ENCODE results near the gene KAT5.
"Not testable (repeated sequence)": the region's sequence is repeated elsewhere in the genome, so short reads cannot be mapped to it uniquely, and the experiment has no call there.

KAT5 gene

DNA sequence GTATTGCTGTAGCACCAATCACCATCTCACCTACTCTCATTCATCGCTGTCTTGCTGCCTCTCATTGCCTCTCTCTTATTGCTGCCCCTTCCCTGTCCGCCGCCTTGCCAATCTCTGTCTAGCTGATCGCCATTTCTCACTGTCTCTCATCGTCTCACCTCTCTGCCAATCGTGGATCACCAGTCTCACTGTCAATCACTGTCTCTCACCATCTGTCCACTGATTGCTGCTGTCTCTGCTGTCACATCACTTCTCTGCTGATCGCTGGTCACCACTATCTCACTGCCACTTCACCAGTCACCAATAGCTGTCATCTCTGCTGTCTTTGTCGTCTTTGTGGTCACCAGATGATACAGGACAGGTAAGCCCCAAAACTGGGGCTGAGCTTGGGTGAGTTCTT lies 29.1 kb downstream of the KAT5 start:
- Histone ChIP-seq H3K9me3 (ENCODE audit: control insufficient read depth in 2 of 2, low read length in 2 of 2) (no peaks in the 10 kb centered on the region), H3K27me3 (ENCODE audit: control insufficient read depth in 2 of 2, insufficient read depth in 2 of 2, low read length in 2 of 2) (no peaks in the 10 kb centered on the region), H3K4me1 (ENCODE audit: control insufficient read depth in 2 of 2, insufficient read depth in 2 of 2, low read length in 2 of 2) (peaks cover 0 to 11% of the 10 kb centered on the region in 2 donors), H3K36me3 (ENCODE audit: control insufficient read depth in 2 of 2, insufficient read depth in 2 of 2, low read length in 2 of 2) (no peaks in the 10 kb centered on the region), H3K27ac (ENCODE audit: low read depth in 2 of 2, low read length in 2 of 2) (no peak overlapping the region), H3K4me3 (ENCODE audit: low read length in 2 of 2) (no peak overlapping the region), H3K9ac (ENCODE audit: low read depth in 1 of 2, low read length in 2 of 2) (no peak overlapping the region)

- no peak overlapping the region for H3K9ac ChIP-seq (ENCODE audit: low read depth in 1 of 2, low read length in 2 of 2)
- H3K27ac ChIP-seq (ENCODE audit: low read depth in 2 of 2, low read length in 2 of 2): no peak overlapping the region
- no peak overlapping the region for H3K4me3 ChIP-seq (ENCODE audit: low read length in 2 of 2)
- peaks cover 0 to 11% of the 10 kb centered on the region in 2 donors for H3K4me1 ChIP-seq (ENCODE audit: control insufficient read depth in 2 of 2, insufficient read depth in 2 of 2, low read length in 2 of 2)
- no peaks in the 10 kb centered on the region for H3K27me3 ChIP-seq (ENCODE audit: control insufficient read depth in 2 of 2, insufficient read depth in 2 of 2, low read length in 2 of 2)
- H3K9me3 ChIP-seq (ENCODE audit: control insufficient read depth in 2 of 2, low read length in 2 of 2): no peaks in the 10 kb centered on the region
- no peaks in the 10 kb centered on the region for H3K36me3 ChIP-seq (ENCODE audit: control insufficient read depth in 2 of 2, insufficient read depth in 2 of 2, low read length in 2 of 2)
These were observed 30.3 kb downstream of the KAT5 start for GRCh38 chr11:65742353-65742752.

GRCh38 chr11:65743681-65744025 lies 31.6 kb downstream of the KAT5 start:
- Histone ChIP-seq H3K4me1 (ENCODE audit: control insufficient read depth in 2 of 2, insufficient read depth in 2 of 2, low read length in 2 of 2) (peaks cover 0 to 11% of the 10 kb centered on the region in 2 donors), H3K27ac (ENCODE audit: low read depth in 2 of 2, low read length in 2 of 2) (peak overlapping the region in 1 of 2 donors; percentile 68), H3K4me3 (ENCODE audit: low read length in 2 of 2) (peak overlapping the region in 1 of 2 donors; percentile 5), H3K27me3 (ENCODE audit: control insufficient read depth in 2 of 2, insufficient read depth in 2 of 2, low read length in 2 of 2) (peaks cover 0 to 5% of the 10 kb centered on the region in 2 donors), H3K9me3 (ENCODE audit: control insufficient read depth in 2 of 2, low read length in 2 of 2) (no peaks in the 10 kb centered on the region), H3K36me3 (ENCODE audit: control insufficient read depth in 2 of 2, insufficient read depth in 2 of 2, low read length in 2 of 2) (no peaks in the 10 kb centered on the region), H3K9ac (ENCODE audit: low read depth in 1 of 2, low read length in 2 of 2) (peak overlapping the region in 1 of 2 donors; percentile 48)

DNA sequence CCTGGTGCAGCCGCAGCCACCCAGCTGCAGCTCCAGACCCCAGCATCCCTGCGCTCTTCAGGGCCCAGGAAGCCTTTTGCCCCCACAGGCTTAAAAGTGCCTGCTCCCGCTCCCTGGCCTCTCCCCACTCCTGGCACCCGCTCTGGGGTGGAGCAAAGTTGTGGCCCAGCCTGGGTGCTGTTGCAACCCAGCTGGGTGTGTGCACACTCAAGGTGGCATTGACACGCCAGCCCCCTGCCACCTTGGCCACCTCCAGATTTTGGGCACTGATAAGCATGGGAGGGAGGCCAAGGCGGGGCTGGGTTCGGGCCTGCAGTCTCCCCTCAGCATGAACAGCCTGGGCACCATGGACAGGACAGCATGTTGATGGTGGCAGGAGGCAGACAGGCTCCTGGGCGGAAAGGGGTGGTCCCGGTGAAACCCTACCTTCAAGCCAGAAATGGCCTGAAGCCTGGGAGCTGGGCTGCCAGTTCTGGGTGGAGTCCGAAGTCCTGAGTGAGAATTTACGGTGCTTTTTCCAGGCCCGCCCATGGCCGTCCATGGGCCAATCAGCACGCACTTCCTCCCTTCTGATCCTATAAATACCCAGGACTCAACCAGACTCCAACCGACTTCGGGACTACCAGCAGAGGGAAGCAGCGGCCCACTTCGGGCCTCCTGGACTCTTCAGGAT lies 32.1 kb downstream of the KAT5 start:
- Histone ChIP-seq H3K4me1 (ENCODE audit: control insufficient read depth in 2 of 2, insufficient read depth in 2 of 2, low read length in 2 of 2) (peaks cover 0 to 9% of the 10 kb centered on the region in 2 donors), H3K36me3 (ENCODE audit: control insufficient read depth in 2 of 2, insufficient read depth in 2 of 2, low read length in 2 of 2) (no peaks in the 10 kb centered on the region), H3K27ac (ENCODE audit: low read depth in 2 of 2, low read length in 2 of 2) (peak overlapping the region in 1 of 2 donors; percentile 68), H3K4me3 (ENCODE audit: low read length in 2 of 2) (peak overlapping the region in 1 of 2 donors; percentile 5), H3K27me3 (ENCODE audit: control insufficient read depth in 2 of 2, insufficient read depth in 2 of 2, low read length in 2 of 2) (peaks cover 0 to 5% of the 10 kb centered on the region in 2 donors), H3K9me3 (ENCODE audit: control insufficient read depth in 2 of 2, low read length in 2 of 2) (no peaks in the 10 kb centered on the region), H3K9ac (ENCODE audit: low read depth in 1 of 2, low read length in 2 of 2) (peak overlapping the region in 1 of 2 donors; percentile 48)

DNA sequence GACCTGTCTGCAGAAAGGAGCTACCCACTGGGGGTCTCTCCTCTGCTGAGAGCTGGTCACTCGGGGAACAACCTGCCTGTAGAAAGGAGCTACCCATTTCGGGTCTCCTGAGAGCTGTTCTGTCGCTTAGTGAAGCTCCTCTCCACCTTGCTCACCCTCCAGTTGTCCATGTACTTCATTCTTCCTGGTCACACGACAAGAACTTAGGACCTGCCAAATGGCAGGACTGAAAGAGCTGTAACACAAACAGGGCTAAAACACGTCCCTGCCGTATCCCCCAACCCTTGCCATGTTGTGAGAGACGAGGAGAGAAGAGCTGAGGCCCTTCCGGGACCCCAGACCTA lies 32.6 kb downstream of the KAT5 start:
- Histone ChIP-seq H3K36me3 (ENCODE audit: control insufficient read depth in 2 of 2, insufficient read depth in 2 of 2, low read length in 2 of 2) (no peaks in the 10 kb centered on the region), H3K27ac (ENCODE audit: low read depth in 2 of 2, low read length in 2 of 2) (no peak overlapping the region), H3K27me3 (ENCODE audit: control insufficient read depth in 2 of 2, insufficient read depth in 2 of 2, low read length in 2 of 2) (peaks cover 0 to 5% of the 10 kb centered on the region in 2 donors), H3K9ac (ENCODE audit: low read depth in 1 of 2, low read length in 2 of 2) (no peak overlapping the region), H3K4me3 (ENCODE audit: low read length in 2 of 2) (no peak overlapping the region), H3K9me3 (ENCODE audit: control insufficient read depth in 2 of 2, low read length in 2 of 2) (no peaks in the 10 kb centered on the region), H3K4me1 (ENCODE audit: control insufficient read depth in 2 of 2, insufficient read depth in 2 of 2, low read length in 2 of 2) (peaks cover 0 to 9% of the 10 kb centered on the region in 2 donors)

DNA sequence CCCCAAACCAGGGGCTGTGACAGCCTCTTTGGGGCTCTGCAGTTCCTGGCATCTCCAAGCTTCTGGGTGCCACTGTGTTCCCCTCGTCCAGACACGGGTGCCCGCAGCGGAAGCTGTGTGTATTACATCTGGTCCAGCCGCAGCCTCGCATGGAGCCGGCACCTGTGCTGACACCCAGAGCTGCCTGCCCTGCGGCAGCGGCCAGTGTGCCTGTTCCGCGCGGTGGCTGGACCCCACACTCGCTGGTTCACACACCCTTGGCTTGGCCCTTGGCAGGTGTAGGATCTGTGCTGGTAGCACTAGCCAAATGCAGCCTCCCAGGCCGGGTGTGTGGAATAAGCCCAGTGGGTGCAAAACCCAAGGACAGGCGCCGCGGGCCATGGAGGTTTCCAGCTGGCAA lies 33.0 kb downstream of the KAT5 start:
- Histone ChIP-seq H3K27me3 (ENCODE audit: control insufficient read depth in 2 of 2, insufficient read depth in 2 of 2, low read length in 2 of 2) (peaks cover 0 to 5% of the 10 kb centered on the region in 2 donors), H3K9me3 (ENCODE audit: control insufficient read depth in 2 of 2, low read length in 2 of 2) (no peaks in the 10 kb centered on the region), H3K4me3 (ENCODE audit: low read length in 2 of 2) (no peak overlapping the region), H3K36me3 (ENCODE audit: control insufficient read depth in 2 of 2, insufficient read depth in 2 of 2, low read length in 2 of 2) (no peaks in the 10 kb centered on the region), H3K27ac (ENCODE audit: low read depth in 2 of 2, low read length in 2 of 2) (no peak overlapping the region), H3K9ac (ENCODE audit: low read depth in 1 of 2, low read length in 2 of 2) (no peak overlapping the region), H3K4me1 (ENCODE audit: control insufficient read depth in 2 of 2, insufficient read depth in 2 of 2, low read length in 2 of 2) (peaks cover 0 to 9% of the 10 kb centered on the region in 2 donors)

GRCh38 chr11:65762169-65762568 lies 50.1 kb downstream of the KAT5 start:
- peaks cover 0 to 11% of the 10 kb centered on the region in 2 donors for H3K4me1 ChIP-seq (ENCODE audit: control insufficient read depth in 2 of 2, insufficient read depth in 2 of 2, low read length in 2 of 2)
- H3K4me3 ChIP-seq (ENCODE audit: low read length in 2 of 2); H3K27me3 ChIP-seq (ENCODE audit: control insufficient read depth in 2 of 2, insufficient read depth in 2 of 2, low read length in 2 of 2); H3K9me3 ChIP-seq (ENCODE audit: control insufficient read depth in 2 of 2, low read length in 2 of 2); H3K27ac ChIP-seq (ENCODE audit: low read depth in 2 of 2, low read length in 2 of 2); H3K9ac ChIP-seq (ENCODE audit: low read depth in 1 of 2, low read length in 2 of 2); H3K36me3 ChIP-seq (ENCODE audit: control insufficient read depth in 2 of 2, insufficient read depth in 2 of 2, low read length in 2 of 2): not testable (repeated sequence)

DNA sequence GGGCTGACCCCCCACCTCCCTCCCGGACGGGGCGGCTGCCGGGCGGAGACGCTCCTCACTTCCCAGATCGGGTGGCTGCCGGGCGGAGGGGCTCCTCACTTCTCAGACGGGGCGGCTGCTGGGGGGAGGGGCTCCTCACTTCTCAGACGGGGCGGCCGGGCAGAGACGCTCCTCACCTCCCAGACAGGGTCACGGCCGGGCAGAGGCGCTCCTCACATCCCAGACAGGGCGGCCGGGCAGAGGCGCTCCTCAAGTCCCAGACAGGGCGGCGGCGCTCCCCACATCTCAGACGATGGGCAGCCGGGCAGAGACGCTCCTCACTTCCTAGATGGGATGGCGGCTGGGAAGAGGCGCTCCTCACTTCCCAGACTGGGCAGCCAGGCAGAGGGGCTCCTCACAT lies 50.8 kb downstream of the KAT5 start:
- not testable (repeated sequence) for H3K9ac ChIP-seq (ENCODE audit: low read depth in 1 of 2, low read length in 2 of 2); H3K9me3 ChIP-seq (ENCODE audit: control insufficient read depth in 2 of 2, low read length in 2 of 2); H3K4me3 ChIP-seq (ENCODE audit: low read length in 2 of 2); H3K27me3 ChIP-seq (ENCODE audit: control insufficient read depth in 2 of 2, insufficient read depth in 2 of 2, low read length in 2 of 2); H3K27ac ChIP-seq (ENCODE audit: low read depth in 2 of 2, low read length in 2 of 2); H3K36me3 ChIP-seq (ENCODE audit: control insufficient read depth in 2 of 2, insufficient read depth in 2 of 2, low read length in 2 of 2)
- peaks cover 0 to 11% of the 10 kb centered on the region in 2 donors for H3K4me1 ChIP-seq (ENCODE audit: control insufficient read depth in 2 of 2, insufficient read depth in 2 of 2, low read length in 2 of 2)

DNA sequence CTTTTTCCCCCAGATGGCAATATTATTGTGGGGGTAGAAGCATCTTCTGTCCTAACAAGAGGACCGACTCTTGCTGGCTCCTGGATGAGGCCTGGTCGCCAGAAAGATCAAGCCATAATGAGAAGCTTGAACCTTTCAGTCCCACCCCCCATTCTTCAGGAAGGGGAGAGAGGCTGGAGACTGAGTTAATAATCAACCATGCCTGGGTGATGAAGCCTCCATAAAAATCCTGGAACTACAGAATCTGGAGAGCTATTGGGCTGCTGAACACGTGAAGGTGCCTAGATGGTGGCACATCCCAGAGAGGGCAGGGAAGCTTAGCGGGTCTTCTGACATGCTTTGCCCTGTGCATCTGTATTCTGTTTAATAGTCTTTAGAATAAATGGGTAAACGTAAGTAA lies 52.4 kb downstream of the KAT5 start:
- Histone ChIP-seq H3K4me1 (ENCODE audit: control insufficient read depth in 2 of 2, insufficient read depth in 2 of 2, low read length in 2 of 2) (peaks cover 0 to 11% of the 10 kb centered on the region in 2 donors), H3K4me3 (ENCODE audit: low read length in 2 of 2) (no peak overlapping the region), H3K27me3 (ENCODE audit: control insufficient read depth in 2 of 2, insufficient read depth in 2 of 2, low read length in 2 of 2) (no peaks in the 10 kb centered on the region), H3K27ac (ENCODE audit: low read depth in 2 of 2, low read length in 2 of 2) (no peak overlapping the region), H3K36me3 (ENCODE audit: control insufficient read depth in 2 of 2, insufficient read depth in 2 of 2, low read length in 2 of 2) (no peaks in the 10 kb centered on the region), H3K9ac (ENCODE audit: low read depth in 1 of 2, low read length in 2 of 2) (no peak overlapping the region), H3K9me3 (ENCODE audit: control insufficient read depth in 2 of 2, low read length in 2 of 2) (no peaks in the 10 kb centered on the region)

DNA sequence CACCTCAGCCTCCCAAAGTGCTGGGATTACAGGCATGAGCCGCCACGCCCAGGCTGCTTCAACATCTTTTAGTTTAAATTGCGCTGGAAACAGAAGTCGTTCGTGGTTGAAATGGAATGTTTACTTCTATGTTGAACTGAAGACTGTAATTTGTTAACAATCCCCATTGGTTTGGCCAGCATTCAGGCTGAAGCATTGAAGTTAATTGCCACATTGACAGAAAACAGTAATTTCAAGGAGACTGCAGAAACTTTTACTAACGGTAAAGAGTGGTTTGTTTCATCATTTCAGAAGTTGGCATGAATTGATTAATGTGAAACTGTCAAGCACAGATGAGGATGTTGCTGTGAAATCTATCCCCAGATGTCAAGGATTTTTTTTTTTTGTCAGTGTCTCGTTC lies 54.5 kb downstream of the KAT5 start:
- Histone ChIP-seq H3K4me1 (ENCODE audit: control insufficient read depth in 2 of 2, insufficient read depth in 2 of 2, low read length in 2 of 2) (peaks cover 3 to 13% of the 10 kb centered on the region in 2 donors), H3K27me3 (ENCODE audit: control insufficient read depth in 2 of 2, insufficient read depth in 2 of 2, low read length in 2 of 2) (no peaks in the 10 kb centered on the region), H3K9ac (ENCODE audit: low read depth in 1 of 2, low read length in 2 of 2) (no peak overlapping the region), H3K4me3 (ENCODE audit: low read length in 2 of 2) (no peak overlapping the region), H3K36me3 (ENCODE audit: control insufficient read depth in 2 of 2, insufficient read depth in 2 of 2, low read length in 2 of 2) (no peaks in the 10 kb centered on the region), H3K27ac (ENCODE audit: low read depth in 2 of 2, low read length in 2 of 2) (no peak overlapping the region), H3K9me3 (ENCODE audit: control insufficient read depth in 2 of 2, low read length in 2 of 2) (no peaks in the 10 kb centered on the region)

GRCh38 chr11:65767406-65767805 lies 55.4 kb downstream of the KAT5 start:
- no peak overlapping the region for H3K27ac ChIP-seq (ENCODE audit: low read depth in 2 of 2, low read length in 2 of 2)
- H3K36me3 ChIP-seq (ENCODE audit: control insufficient read depth in 2 of 2, insufficient read depth in 2 of 2, low read length in 2 of 2): no peaks in the 10 kb centered on the region
- H3K9me3 ChIP-seq (ENCODE audit: control insufficient read depth in 2 of 2, low read length in 2 of 2): no peaks in the 10 kb centered on the region
- H3K4me1 ChIP-seq (ENCODE audit: control insufficient read depth in 2 of 2, insufficient read depth in 2 of 2, low read length in 2 of 2): peaks cover 3 to 13% of the 10 kb centered on the region in 2 donors
- H3K27me3 ChIP-seq (ENCODE audit: control insufficient read depth in 2 of 2, insufficient read depth in 2 of 2, low read length in 2 of 2): no peaks in the 10 kb centered on the region
- no peak overlapping the region for H3K4me3 ChIP-seq (ENCODE audit: low read length in 2 of 2)
- no peak overlapping the region for H3K9ac ChIP-seq (ENCODE audit: low read depth in 1 of 2, low read length in 2 of 2)
